H9 (cell line): ENCODE measurements around the gene FGF3. TPM values are rescaled to one million over a fixed set of nuclear protein-coding genes. Genes with fewer than 3 reads are reported as not detected.

Source experiments
- DNase-seq: peaks from one replicate; pipeline ENCODE4 v3.0.0-alpha.2; 2017
- H2AFZ ChIP-seq: one replicate; pipeline ENCODE4 v1.6.1; 2013; ENCODE audit warnings: mild to moderate bottlenecking, low read length, control low read depth, moderate library complexity
- H2AK5ac ChIP-seq: 2 replicates; pipeline ENCODE4 v1.6.1; 2013; ENCODE audit warnings: low read length, control low read depth, mixed read lengths; ENCODE audit not compliant: insufficient read length
- H2BK120ac ChIP-seq: one replicate; pipeline ENCODE4 v1.6.1; 2013; ENCODE audit warnings: low read depth, mild to moderate bottlenecking, low read length, control low read depth, inconsistent platforms; ENCODE audit not compliant: poor library complexity, severe bottlenecking
- H2BK12ac ChIP-seq: 2 replicates; pipeline ENCODE4 v1.6.1; 2013; ENCODE audit warnings: low read length, control low read depth, mixed read lengths, low read depth; ENCODE audit not compliant: insufficient read length
- H2BK15ac ChIP-seq: 2 replicates; pipeline ENCODE4 v1.6.1; 2013; ENCODE audit warnings: low read depth, low read length, control low read depth
- H2BK20ac ChIP-seq: one replicate; pipeline ENCODE4 v1.6.1; 2013; ENCODE audit warnings: low read depth, mild to moderate bottlenecking, low read length, control low read depth, inconsistent platforms; ENCODE audit not compliant: poor library complexity, severe bottlenecking
- H2BK5ac ChIP-seq: 2 replicates; pipeline ENCODE4 v1.6.1; 2013; ENCODE audit warnings: low read length, control low read depth, mixed read lengths; ENCODE audit not compliant: insufficient read length
- H3K14ac ChIP-seq: 2 replicates; pipeline ENCODE4 v1.6.1; 2013; ENCODE audit warnings: low read length, control low read depth; ENCODE audit not compliant: insufficient read depth
- H3K18ac ChIP-seq: 2 replicates; pipeline ENCODE4 v1.6.1; 2013; ENCODE audit warnings: low read depth, mild to moderate bottlenecking, mixed read lengths, low read length, control low read depth; ENCODE audit not compliant: insufficient read length
- H3K23ac ChIP-seq: 2 replicates; pipeline ENCODE4 v1.6.1; 2013; ENCODE audit warnings: low read length, control low read depth, mixed read lengths, low read depth; ENCODE audit not compliant: insufficient read length
- H3K23me2 ChIP-seq: 2 replicates; pipeline ENCODE4 v1.6.1; 2013; ENCODE audit warnings: low read depth, mild to moderate bottlenecking, mixed read lengths, low read length, control low read depth; ENCODE audit not compliant: insufficient read length, poor library complexity, severe bottlenecking
- H3K27ac ChIP-seq: 2 replicates; pipeline ENCODE4 v1.5.1; 2013; ENCODE audit warnings: low read length, control low read depth, mixed read lengths, low read depth; ENCODE audit not compliant: insufficient read length
- H3K27me3 ChIP-seq: 2 replicates; pipeline ENCODE4 v1.6.1; 2013; ENCODE audit warnings: low read length, control low read depth, inconsistent platforms; ENCODE audit not compliant: insufficient read depth
- H3K4ac ChIP-seq: 2 replicates; pipeline ENCODE4 v1.6.1; 2013; ENCODE audit warnings: low read depth, mild to moderate bottlenecking, control low read depth, inconsistent platforms, low read length, moderate library complexity
- H3K4me1 ChIP-seq: 2 replicates; pipeline ENCODE4 v1.6.1; 2013; ENCODE audit warnings: low read length, control low read depth, inconsistent platforms; ENCODE audit not compliant: insufficient read depth
- H3K4me2 ChIP-seq: 2 replicates; pipeline ENCODE4 v1.6.1; 2013; ENCODE audit warnings: low read length, control low read depth, mixed read lengths; ENCODE audit not compliant: insufficient read length, insufficient read depth
- H3K56ac ChIP-seq: 2 replicates; pipeline ENCODE4 v1.6.1; 2013; ENCODE audit warnings: low read depth, mild to moderate bottlenecking, mixed read lengths, low read length, control low read depth; ENCODE audit not compliant: insufficient read length
- H3K79me1 ChIP-seq: 2 replicates; pipeline ENCODE4 v1.6.1; 2013; ENCODE audit warnings: low read depth, mild to moderate bottlenecking, moderate library complexity, low read length, control low read depth, inconsistent platforms; ENCODE audit not compliant: insufficient read depth, poor library complexity, severe bottlenecking
- H3K79me2 ChIP-seq: 2 replicates; pipeline ENCODE4 v1.6.1; 2013; ENCODE audit warnings: low read length, control low read depth, inconsistent platforms; ENCODE audit not compliant: insufficient read depth
- H3K9ac ChIP-seq: 2 replicates; pipeline ENCODE4 v1.6.1; 2013; ENCODE audit warnings: low read length, control low read depth, mixed read lengths; ENCODE audit not compliant: insufficient read length; ENCODE audit errors: extremely low read depth
- H3K9me3 ChIP-seq: one replicate; pipeline ENCODE4 v1.6.1; 2013; ENCODE audit warnings: low read depth, low read length, inconsistent platforms; ENCODE audit not compliant: control insufficient read depth
- H3T11ph ChIP-seq: one replicate; pipeline ENCODE4 v1.6.1; 2013; ENCODE audit warnings: mild to moderate bottlenecking, low read length, control low read depth, inconsistent platforms
- H4K20me1 ChIP-seq: one replicate; pipeline ENCODE4 v1.6.1; 2013; ENCODE audit not compliant: control insufficient read depth, insufficient read length, insufficient read depth
- H4K5ac ChIP-seq: 2 replicates; pipeline ENCODE4 v1.6.1; 2013; ENCODE audit warnings: low read depth, mild to moderate bottlenecking, mixed read lengths, low read length, control low read depth; ENCODE audit not compliant: insufficient read length
- H4K8ac ChIP-seq: replicated peaks from 2 replicates; pipeline ENCODE4 v1.6.1; 2013; ENCODE audit warnings: low read length, control low read depth, mixed read lengths, low read depth; ENCODE audit not compliant: insufficient read length
- H4K91ac ChIP-seq: 2 replicates; pipeline ENCODE4 v1.6.1; 2013; ENCODE audit warnings: low read depth, mild to moderate bottlenecking, moderate library complexity, mixed read lengths, low read length, control low read depth; ENCODE audit not compliant: insufficient read length
- H3K27ac Mint-ChIP-seq, 3 experiments: 2 replicates in 2 of 3; 3 replicates in 1 of 3; pipeline ENCODE4 v1.8.0; 2020 to 2021; ENCODE audit warnings: mixed read lengths in 3 of 3, mild to moderate bottlenecking in 1 of 3, moderate library complexity in 1 of 3
- H3K27me3 Mint-ChIP-seq: 2 replicates; pipeline ENCODE4 v1.8.0; 2021; ENCODE audit warnings: low read depth, mild to moderate bottlenecking, moderate library complexity, mixed read lengths
- H3K36me3 Mint-ChIP-seq, 3 experiments: 2 replicates in 2 of 3; 3 replicates in 1 of 3; pipeline ENCODE4 v1.8.0; 2020 to 2021; ENCODE audit warnings: low read depth in 3 of 3, mixed read lengths in 3 of 3; ENCODE audit not compliant: insufficient read depth in 1 of 3
- H3K4me1 Mint-ChIP-seq, 2 experiments: 2 replicates each; pipeline ENCODE4 v1.8.0; 2020; ENCODE audit warnings: mixed read lengths in 2 of 2
- H3K4me3 Mint-ChIP-seq, 2 experiments: 2 replicates in 1 of 2; 3 replicates in 1 of 2; pipeline ENCODE4 v1.8.0; 2020 to 2021; ENCODE audit warnings: mild to moderate bottlenecking in 2 of 2, mixed read lengths in 2 of 2, moderate library complexity in 1 of 2
- H3K9me3 Mint-ChIP-seq, 2 experiments: 2 replicates in 1 of 2; 3 replicates in 1 of 2; pipeline ENCODE4 v1.8.0; 2020; ENCODE audit warnings: mild to moderate bottlenecking in 2 of 2, mixed read lengths in 2 of 2, moderate library complexity in 1 of 2
- CTCF ChIP-seq: fragments of 200-600 bp; sonication (generic); conservative IDR thresholded peaks from 3 replicates; pipeline ENCODE4 v1.8.0; 2021; ENCODE audit warnings: antibody characterized with exemption, mild to moderate bottlenecking
- WGBS: extraction: QIAGEN DNeasy Blood & Tissue Kit; methylation state at CpG from one replicate; pipeline ENCODE4 v1.1.7; 2013; ENCODE audit warnings: missing lambda C conversion rate, low lambda C conversion rate, mixed read lengths; ENCODE audit not compliant: insufficient read length; ENCODE audit errors: extremely low coverage; 5-methylcytosine and 5-hydroxymethylcytosine counted together
- total RNA-seq: library from RNA; stranded (reverse); gene quantifications from 2 replicates; pipeline ENCODE4 v1.2.1, GENCODE V29; 2021

FGF3 gene
- total RNA-seq, 1 experiment from 2014 or later, result not detected

- H3K36me3 Mint-ChIP-seq, result no peaks in the 10 kb centered on the region
- Histone ChIP-seq H3K27ac (no peak overlapping the region), H2BK12ac (no peak overlapping the region), H3K4ac (no peak overlapping the region), H3K23me2 (no peaks in the 10 kb centered on the region), H3K79me2 (no peaks in the 10 kb centered on the region), H3K79me1 (no peaks in the 10 kb centered on the region), H3K4me2 (no peak overlapping the region), H3K56ac (no peak overlapping the region), H2BK15ac (no peak overlapping the region), H2BK5ac (no peak overlapping the region), H3K18ac (no peak overlapping the region), H3K9ac (no peak overlapping the region), H2AK5ac (no peak overlapping the region), H3T11ph (no peak overlapping the region), H2AFZ (no peak overlapping the region), H3K27me3 (no peaks in the 10 kb centered on the region), H3K9me3 (no peaks in the 10 kb centered on the region), H4K91ac (no peak overlapping the region), H4K20me1 (no peaks in the 10 kb centered on the region), H4K5ac (no peak overlapping the region), H4K8ac (no peak overlapping the region), H2BK120ac (no peak overlapping the region), H3K4me1 (no peaks in the 10 kb centered on the region), H3K23ac (no peak overlapping the region), H2BK20ac (no peak overlapping the region), H3K14ac (no peak overlapping the region)
- no peaks in the 10 kb centered on the region for H3K9me3 Mint-ChIP-seq
- WGBS, result no CpG with 5 or more reads among the region's 17 CpGs
- no peak for TF ChIP-seq CTCF
- H3K4me3 Mint-ChIP-seq, result no peak overlapping the region; a peak in 1 of 5 replicates
- H3K4me1 Mint-ChIP-seq, result peaks cover 21 to 29% of the 10 kb centered on the region in 2 experiments
- H3K27ac Mint-ChIP-seq, result no peak overlapping the region
- no peak for DNase-seq
- peaks cover 32% of the 10 kb centered on the region for H3K27me3 Mint-ChIP-seq
Measured at GRCh38 chr11:69863544-69864200, 44.5 kb upstream of the FGF3 start.
